HTERT RPE-1 (cell line): ENCODE measurements around the gene FAM221A.
"Not testable (repeated sequence)": the region's sequence is repeated elsewhere in the genome, so short reads cannot be mapped to it uniquely, and the experiment has no call there.

Source experiments
- in situ Hi-C: fragments of 300-500 bp; cut with MboI; formaldehyde crosslinking; loops from 4 replicates; pipeline ENCODE4 v1.14.3; 2020; ENCODE audit warnings: low sequenced_read_pairs

The FAM221A gene

GRCh38 chr7:23698822-23699221 lies 18.8 kb downstream of the FAM221A start:
- in situ Hi-C loops, result no loop called here

- in situ Hi-C loops, result no loop called here
These were observed 20.0 kb downstream of the FAM221A start for GRCh38 chr7:23700046-23700445.

GRCh38 chr7:23709081-23709750 lies 29.2 kb downstream of the FAM221A start:
- in situ Hi-C loops, result no loop called here

GRCh38 chr7:23710000-23710399 lies 30.0 kb downstream of the FAM221A start, which contains the start of gene STK31:
STK31 (plus strand) TSS chr7:23710219; CDS start chr7:23710286, 67 bp downstream.
- in situ Hi-C loops, result no loop called here

GRCh38 chr7:23712368-23713284 lies 32.6 kb downstream of the FAM221A start:
- in situ Hi-C loops, result no loop called here

- in situ Hi-C loops, result no loop called here
These were observed 33.5 kb downstream of the FAM221A start for GRCh38 chr7:23713285-23714149.

GRCh38 chr7:23714150-23714464 lies 34.1 kb downstream of the FAM221A start:
- in situ Hi-C loops, result no loop called here

- in situ Hi-C loops, result no loop called here
These were observed 34.6 kb downstream of the FAM221A start for GRCh38 chr7:23714579-23714978.

- in situ Hi-C loops, result no loop called here
These were observed 35.1 kb downstream of the FAM221A start for GRCh38 chr7:23715099-23715498.

GRCh38 chr7:23717788-23718187 lies 37.8 kb downstream of the FAM221A start:
- in situ Hi-C loops, result no loop called here

GRCh38 chr7:23721456-23721855 lies 41.5 kb downstream of the FAM221A start:
- in situ Hi-C loops, result no loop called here

- in situ Hi-C loops, result not testable (repeated sequence)
These were observed 42.7 kb downstream of the FAM221A start for GRCh38 chr7:23722587-23723216.

- in situ Hi-C loops, result not testable (repeated sequence)
These were observed 44.1 kb downstream of the FAM221A start for GRCh38 chr7:23724113-23724512.

GRCh38 chr7:23742051-23742450 lies 62.1 kb downstream of the FAM221A start:
- in situ Hi-C loops, result no loop called here

GRCh38 chr7:23743226-23743625 lies 63.2 kb downstream of the FAM221A start:
- in situ Hi-C loops, result no loop called here

GRCh38 chr7:23746629-23747028 lies 66.6 kb downstream of the FAM221A start:
- in situ Hi-C loops, result no loop called here

GRCh38 chr7:23751852-23752251 lies 71.9 kb downstream of the FAM221A start:
- in situ Hi-C loops, result no loop called here
